HEK293 (cell line): ENCODE results near the gene CEP83.

ENCODE experiments used
- CTCF ChIA-PET: fragments of 350-600 bp; formaldehyde crosslinking; extraction: SDS; loops from one replicate; lab custom pipeline; 2021; ENCODE audit warnings: antibody characterized with exemption; lab: Yijun Ruan, JAX
- POLR2A ChIA-PET: fragments of 300-600 bp; formaldehyde crosslinking; extraction: SDS; loops from one replicate; lab custom pipeline; 2020; ENCODE audit warnings: antibody characterized with exemption, inconsistent platforms; lab: Yijun Ruan, JAX
- H3K27ac ChIP-seq: fragments of 200-500 bp; sonication (Bioruptor generic); 2 replicates; pipeline ENCODE4 v1.5.1; 2014; ENCODE audit warnings: low read depth, low read length, control low read depth, inconsistent platforms; ENCODE audit errors: extremely low read depth
- H3K36me3 ChIP-seq, 2 experiments: fragments of 200-500 bp in 1 of 2; sonication (Bioruptor generic) in 1 of 2; 1 replicate in 1 of 2; 2 replicates in 1 of 2; pipeline ENCODE4 v1.5.1; 2014 to 2017; ENCODE audit warnings: inconsistent platforms in 2 of 2, low read length in 2 of 2; ENCODE audit not compliant: control insufficient read depth in 2 of 2, insufficient read depth in 1 of 2
- H3K4me1 ChIP-seq: fragments of 200-500 bp; sonication (Bioruptor generic); 2 replicates; pipeline ENCODE4 v1.5.1; 2014; ENCODE audit warnings: mild to moderate bottlenecking, low read length, inconsistent platforms; ENCODE audit not compliant: control insufficient read depth, insufficient read depth
- H3K4me3 ChIP-seq: 2 replicates; pipeline ENCODE4 v1.5.1; 2011; ENCODE audit warnings: low read depth, mild to moderate bottlenecking, control low read depth, low read length, moderate library complexity
- H3K9me3 ChIP-seq: fragments of 200-500 bp; sonication (Bioruptor generic); 2 replicates; pipeline ENCODE4 v1.5.1; 2014; ENCODE audit warnings: low read depth, low read length, inconsistent platforms; ENCODE audit not compliant: control insufficient read depth, insufficient read depth
- KLF16 ChIP-seq: fragments of 450-650 bp; formaldehyde crosslinking; IDR thresholded peaks from 2 replicates; pipeline ENCODE4 v1.5.1; 2017; ENCODE audit warnings: missing biosample characterization, missing genetic modification characterization
- SP3 ChIP-seq: fragments of 450-650 bp; formaldehyde crosslinking; IDR thresholded peaks from 2 replicates; pipeline ENCODE4 v1.5.1; 2016; ENCODE audit warnings: missing biosample characterization, missing genetic modification characterization
- WT1 ChIP-seq: fragments of 450-650 bp; formaldehyde crosslinking; IDR thresholded peaks from 2 replicates; pipeline ENCODE4 v1.5.1; 2016; ENCODE audit warnings: missing biosample characterization, missing genetic modification characterization
- YY1 ChIP-seq: fragments of 450-650 bp; formaldehyde crosslinking; IDR thresholded peaks from 2 replicates; pipeline ENCODE4 v1.5.1; 2018; ENCODE audit warnings: missing biosample characterization, missing genetic modification characterization
- ZFP41 ChIP-seq: fragments of 450-650 bp; formaldehyde crosslinking; IDR thresholded peaks from 2 replicates; pipeline ENCODE4 v1.5.1; 2016; ENCODE audit warnings: missing biosample characterization, missing genetic modification characterization, borderline replicate concordance
- ZNF112 ChIP-seq: fragments of 450-650 bp; formaldehyde crosslinking; IDR thresholded peaks from 2 replicates; pipeline ENCODE4 v1.5.0; 2017; ENCODE audit warnings: missing biosample characterization, missing genetic modification characterization
- ZNF132 ChIP-seq: fragments of 450-650 bp; formaldehyde crosslinking; IDR thresholded peaks from 2 replicates; pipeline ENCODE4 v1.5.1; 2017; ENCODE audit warnings: missing biosample characterization, missing genetic modification characterization, borderline replicate concordance
- ZNF140 ChIP-seq: fragments of 450-650 bp; formaldehyde crosslinking; IDR thresholded peaks from 2 replicates; pipeline ENCODE4 v1.5.1; 2016; ENCODE audit warnings: missing biosample characterization, missing genetic modification characterization
- ZNF155 ChIP-seq: fragments of 450-650 bp; formaldehyde crosslinking; IDR thresholded peaks from 2 replicates; pipeline ENCODE4 v1.5.1; 2016; ENCODE audit warnings: missing biosample characterization, missing genetic modification characterization
- ZNF16 ChIP-seq: fragments of 450-650 bp; formaldehyde crosslinking; IDR thresholded peaks from 2 replicates; pipeline ENCODE4 v1.5.1; 2016; ENCODE audit warnings: low read depth, missing biosample characterization, missing genetic modification characterization
- ZNF2 ChIP-seq: fragments of 450-650 bp; formaldehyde crosslinking; IDR thresholded peaks from 2 replicates; pipeline ENCODE4 v1.5.1; 2016; ENCODE audit warnings: missing biosample characterization, missing genetic modification characterization
- ZNF292 ChIP-seq: fragments of 450-650 bp; formaldehyde crosslinking; IDR thresholded peaks from 2 replicates; pipeline ENCODE4 v1.5.1; 2016; ENCODE audit warnings: low read depth, missing biosample characterization, missing genetic modification characterization, borderline replicate concordance
- ZNF366 ChIP-seq: fragments of 450-650 bp; formaldehyde crosslinking; conservative IDR thresholded peaks from 2 replicates; pipeline ENCODE4 v1.5.1; 2016; ENCODE audit warnings: missing biosample characterization, missing genetic modification characterization
- ZNF426 ChIP-seq: fragments of 450-650 bp; formaldehyde crosslinking; IDR thresholded peaks from 2 replicates; pipeline ENCODE4 v1.5.1; 2017; ENCODE audit warnings: missing biosample characterization, missing genetic modification characterization, mild to moderate bottlenecking, inconsistent platforms, moderate library complexity
- ZNF510 ChIP-seq: fragments of 450-650 bp; formaldehyde crosslinking; IDR thresholded peaks from 2 replicates; pipeline ENCODE4 v1.5.1; 2018; ENCODE audit warnings: mild to moderate bottlenecking, missing genetic modification characterization, missing biosample characterization; ENCODE audit not compliant: insufficient replicate concordance
- ZNF610 ChIP-seq: fragments of 450-650 bp; formaldehyde crosslinking; IDR thresholded peaks from 2 replicates; pipeline ENCODE4 v1.5.1; 2016; ENCODE audit warnings: missing biosample characterization, missing genetic modification characterization, borderline replicate concordance
- ZNF626 ChIP-seq: fragments of 450-650 bp; sonication (Bioruptor Pico); formaldehyde crosslinking; IDR thresholded peaks from 2 replicates; pipeline ENCODE4 v1.5.1; 2018; ENCODE audit warnings: missing biosample characterization, missing genetic modification characterization, inconsistent platforms
- ZNF707 ChIP-seq: fragments of 450-650 bp; formaldehyde crosslinking; IDR thresholded peaks from 2 replicates; pipeline ENCODE4 v1.5.1; 2016; ENCODE audit warnings: missing biosample characterization, missing genetic modification characterization
- ZSCAN30 ChIP-seq: fragments of 450-650 bp; IDR thresholded peaks from 2 replicates; pipeline ENCODE4 v1.5.1; 2018; ENCODE audit warnings: missing biosample characterization, mild to moderate bottlenecking, missing genetic modification characterization, moderate library complexity
- TF ChIP-seq, protein P1 (sequence below): fragments of 450-650 bp; formaldehyde crosslinking; IDR thresholded peaks from 2 replicates; pipeline ENCODE4 v1.5.1; 2016; ENCODE audit warnings: missing biosample characterization, missing genetic modification characterization, borderline replicate concordance
- TF ChIP-seq, protein P2 (sequence below): fragments of 450-650 bp; formaldehyde crosslinking; IDR thresholded peaks from 2 replicates; pipeline ENCODE4 v1.5.1; 2016; ENCODE audit warnings: missing biosample characterization, missing genetic modification characterization
- TF ChIP-seq, protein P3 (sequence below): fragments of 450-650 bp; formaldehyde crosslinking; IDR thresholded peaks from 2 replicates; pipeline ENCODE4 v1.5.1; 2016; ENCODE audit warnings: missing biosample characterization, missing genetic modification characterization

Gene CEP83

DNA sequence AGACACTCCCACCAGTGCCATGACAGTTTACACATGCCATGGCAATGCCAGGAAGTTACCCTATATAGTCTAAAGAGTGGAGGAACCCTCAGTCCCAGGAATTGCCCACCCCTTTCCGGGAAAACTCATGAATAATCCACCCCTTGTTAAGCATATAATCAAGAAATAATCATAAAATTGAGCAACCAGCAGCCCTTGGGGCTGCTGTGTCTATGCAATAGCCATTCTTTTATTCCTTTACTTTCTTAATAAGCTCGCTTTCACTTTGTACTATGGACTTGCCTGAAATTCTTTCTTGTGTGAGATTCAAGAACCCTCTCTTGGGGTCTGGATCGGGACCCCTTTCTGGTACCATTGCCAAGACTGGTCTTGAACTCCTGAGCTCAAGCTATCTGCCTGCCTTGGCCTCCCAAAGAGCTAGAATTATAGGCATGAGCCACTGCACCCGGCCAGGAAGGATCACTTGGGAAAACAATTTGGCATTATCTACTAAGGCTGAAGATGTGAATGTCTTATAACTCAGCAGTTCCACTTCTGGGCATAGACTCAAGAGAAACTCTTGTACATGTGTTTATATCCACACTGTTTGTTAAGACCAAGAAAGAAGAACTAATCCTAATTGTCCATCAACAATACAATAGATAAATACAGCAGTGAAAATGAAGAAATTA is 35.9 kb upstream of the CEP83 start:
- no peaks in the 10 kb centered on the region for H3K36me3 ChIP-seq
- POLR2A ChIA-PET: no interaction called here
- no peak for TF ChIP-seq ZNF707 (tag by site-specific recombination)
- no peak for TF ChIP-seq ZNF2 (tag by site-specific recombination)
- no peak for TF ChIP-seq ZSCAN30 (tag by site-specific recombination)
- TF ChIP-seq, protein P1, sequence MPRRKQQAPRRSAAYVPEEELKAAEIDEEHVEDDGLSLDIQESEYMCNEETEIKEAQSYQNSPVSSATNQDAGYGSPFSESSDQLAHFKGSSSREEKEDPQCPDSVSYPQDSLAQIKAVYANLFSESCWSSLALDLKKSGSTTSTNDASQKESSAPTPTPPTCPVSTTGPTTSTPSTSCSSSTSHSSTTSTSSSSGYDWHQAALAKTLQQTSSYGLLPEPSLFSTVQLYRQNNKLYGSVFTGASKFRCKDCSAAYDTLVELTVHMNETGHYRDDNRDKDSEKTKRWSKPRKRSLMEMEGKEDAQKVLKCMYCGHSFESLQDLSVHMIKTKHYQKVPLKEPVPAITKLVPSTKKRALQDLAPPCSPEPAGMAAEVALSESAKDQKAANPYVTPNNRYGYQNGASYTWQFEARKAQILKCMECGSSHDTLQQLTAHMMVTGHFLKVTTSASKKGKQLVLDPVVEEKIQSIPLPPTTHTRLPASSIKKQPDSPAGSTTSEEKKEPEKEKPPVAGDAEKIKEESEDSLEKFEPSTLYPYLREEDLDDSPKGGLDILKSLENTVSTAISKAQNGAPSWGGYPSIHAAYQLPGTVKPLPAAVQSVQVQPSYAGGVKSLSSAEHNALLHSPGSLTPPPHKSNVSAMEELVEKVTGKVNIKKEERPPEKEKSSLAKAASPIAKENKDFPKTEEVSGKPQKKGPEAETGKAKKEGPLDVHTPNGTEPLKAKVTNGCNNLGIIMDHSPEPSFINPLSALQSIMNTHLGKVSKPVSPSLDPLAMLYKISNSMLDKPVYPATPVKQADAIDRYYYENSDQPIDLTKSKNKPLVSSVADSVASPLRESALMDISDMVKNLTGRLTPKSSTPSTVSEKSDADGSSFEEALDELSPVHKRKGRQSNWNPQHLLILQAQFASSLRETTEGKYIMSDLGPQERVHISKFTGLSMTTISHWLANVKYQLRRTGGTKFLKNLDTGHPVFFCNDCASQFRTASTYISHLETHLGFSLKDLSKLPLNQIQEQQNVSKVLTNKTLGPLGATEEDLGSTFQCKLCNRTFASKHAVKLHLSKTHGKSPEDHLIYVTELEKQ (tag by site-specific recombination): no peak
- no peak for TF ChIP-seq ZNF140 (tag by site-specific recombination)
- no peak for TF ChIP-seq YY1 (tag by site-specific recombination)
- TF ChIP-seq, protein P2, sequence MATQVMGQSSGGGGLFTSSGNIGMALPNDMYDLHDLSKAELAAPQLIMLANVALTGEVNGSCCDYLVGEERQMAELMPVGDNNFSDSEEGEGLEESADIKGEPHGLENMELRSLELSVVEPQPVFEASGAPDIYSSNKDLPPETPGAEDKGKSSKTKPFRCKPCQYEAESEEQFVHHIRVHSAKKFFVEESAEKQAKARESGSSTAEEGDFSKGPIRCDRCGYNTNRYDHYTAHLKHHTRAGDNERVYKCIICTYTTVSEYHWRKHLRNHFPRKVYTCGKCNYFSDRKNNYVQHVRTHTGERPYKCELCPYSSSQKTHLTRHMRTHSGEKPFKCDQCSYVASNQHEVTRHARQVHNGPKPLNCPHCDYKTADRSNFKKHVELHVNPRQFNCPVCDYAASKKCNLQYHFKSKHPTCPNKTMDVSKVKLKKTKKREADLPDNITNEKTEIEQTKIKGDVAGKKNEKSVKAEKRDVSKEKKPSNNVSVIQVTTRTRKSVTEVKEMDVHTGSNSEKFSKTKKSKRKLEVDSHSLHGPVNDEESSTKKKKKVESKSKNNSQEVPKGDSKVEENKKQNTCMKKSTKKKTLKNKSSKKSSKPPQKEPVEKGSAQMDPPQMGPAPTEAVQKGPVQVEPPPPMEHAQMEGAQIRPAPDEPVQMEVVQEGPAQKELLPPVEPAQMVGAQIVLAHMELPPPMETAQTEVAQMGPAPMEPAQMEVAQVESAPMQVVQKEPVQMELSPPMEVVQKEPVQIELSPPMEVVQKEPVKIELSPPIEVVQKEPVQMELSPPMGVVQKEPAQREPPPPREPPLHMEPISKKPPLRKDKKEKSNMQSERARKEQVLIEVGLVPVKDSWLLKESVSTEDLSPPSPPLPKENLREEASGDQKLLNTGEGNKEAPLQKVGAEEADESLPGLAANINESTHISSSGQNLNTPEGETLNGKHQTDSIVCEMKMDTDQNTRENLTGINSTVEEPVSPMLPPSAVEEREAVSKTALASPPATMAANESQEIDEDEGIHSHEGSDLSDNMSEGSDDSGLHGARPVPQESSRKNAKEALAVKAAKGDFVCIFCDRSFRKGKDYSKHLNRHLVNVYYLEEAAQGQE (tag by site-specific recombination): no peak
- no peak for TF ChIP-seq ZNF510 (tag by site-specific recombination)
- no peak for TF ChIP-seq SP3 (tag by site-specific recombination)
- TF ChIP-seq, all 188 proteins: peak for 0
- Histone ChIP-seq H3K4me3 (no peak overlapping the region), H3K9me3 (no peaks in the 10 kb centered on the region), H3K27ac (no peak overlapping the region), H3K4me1 (no peaks in the 10 kb centered on the region)
- CTCF ChIA-PET: interaction anchor here (0.6 kb wide), 1 partner anchor 367 kb away, joined by 3 read pairs; no protein-coding TSS in a partner anchor

DNA sequence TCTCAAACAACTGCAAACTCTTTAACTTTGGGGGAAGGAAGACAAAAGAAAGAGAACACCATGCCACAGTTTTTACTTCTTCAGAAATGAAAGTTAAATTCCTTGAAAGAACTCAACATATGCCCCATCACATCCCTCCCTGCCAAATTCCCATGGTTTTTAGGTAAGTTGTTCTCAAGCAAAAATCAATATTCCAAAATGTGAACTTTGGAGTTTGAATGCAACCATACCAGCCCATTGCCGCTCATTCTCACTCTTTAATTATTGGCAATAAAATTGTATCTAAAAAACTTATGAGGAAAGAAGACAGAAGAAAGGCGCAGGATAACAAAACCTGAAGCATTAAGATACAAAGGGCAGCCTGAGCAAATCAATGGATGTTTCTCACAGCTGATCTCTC is 31.8 kb upstream of the CEP83 start:
- Histone ChIP-seq H3K4me1 (no peaks in the 10 kb centered on the region), H3K27ac (no peak overlapping the region), H3K9me3 (no peaks in the 10 kb centered on the region), H3K4me3 (no peak overlapping the region), H3K36me3 (no peaks in the 10 kb centered on the region)
- POLR2A ChIA-PET: no interaction called here
- CTCF ChIA-PET: no interaction called here
- TF ChIP-seq ZNF132 (tag by site-specific recombination): no peak
- TF ChIP-seq ZNF426 (tag by site-specific recombination): no peak
- TF ChIP-seq KLF16 (tag by site-specific recombination): no peak
- no peak for TF ChIP-seq WT1 (tag by site-specific recombination)
- TF ChIP-seq, protein P3, sequence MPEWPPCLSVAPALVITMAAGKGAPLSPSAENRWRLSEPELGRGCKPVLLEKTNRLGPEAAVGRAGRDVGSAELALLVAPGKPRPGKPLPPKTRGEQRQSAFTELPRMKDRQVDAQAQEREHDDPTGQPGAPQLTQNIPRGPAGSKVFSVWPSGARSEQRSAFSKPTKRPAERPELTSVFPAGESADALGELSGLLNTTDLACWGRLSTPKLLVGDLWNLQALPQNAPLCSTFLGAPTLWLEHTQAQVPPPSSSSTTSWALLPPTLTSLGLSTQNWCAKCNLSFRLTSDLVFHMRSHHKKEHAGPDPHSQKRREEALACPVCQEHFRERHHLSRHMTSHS (tag by site-specific recombination): no peak
- no peak for TF ChIP-seq ZNF610
- no peak for TF ChIP-seq ZNF16 (tag by site-specific recombination)
- TF ChIP-seq ZNF155 (tag by site-specific recombination): no peak
- no peak for TF ChIP-seq ZNF366 (tag by site-specific recombination)
- no peak for TF ChIP-seq ZNF112 (tag by site-specific recombination)
- TF ChIP-seq ZNF626: no peak
- TF ChIP-seq ZFP41 (tag by site-specific recombination): no peak
- no peak for TF ChIP-seq ZNF292 (tag by site-specific recombination)
